A172 (cell line): ENCODE results near the gene ZEB2. TPM values are rescaled to one million over a fixed set of nuclear protein-coding genes. Genes with fewer than 3 reads are reported as not detected.

Source experiments
- DNase-seq: peaks from one replicate; pipeline ENCODE4 v3.0.0-alpha.2; 2015; ENCODE audit warnings: low spot score
- total RNA-seq: library from RNA; depleted of rRNA; stranded (reverse); fragments of >200 nt; shearing (Covaris generic); gene quantifications from 2 replicates; pipeline ENCODE4 v1.2.3, GENCODE V29; 2014; rRNA removed

ZEB2 gene
- total RNA-seq: 20.2 and 35.0 TPM in 2 replicates

DNA sequence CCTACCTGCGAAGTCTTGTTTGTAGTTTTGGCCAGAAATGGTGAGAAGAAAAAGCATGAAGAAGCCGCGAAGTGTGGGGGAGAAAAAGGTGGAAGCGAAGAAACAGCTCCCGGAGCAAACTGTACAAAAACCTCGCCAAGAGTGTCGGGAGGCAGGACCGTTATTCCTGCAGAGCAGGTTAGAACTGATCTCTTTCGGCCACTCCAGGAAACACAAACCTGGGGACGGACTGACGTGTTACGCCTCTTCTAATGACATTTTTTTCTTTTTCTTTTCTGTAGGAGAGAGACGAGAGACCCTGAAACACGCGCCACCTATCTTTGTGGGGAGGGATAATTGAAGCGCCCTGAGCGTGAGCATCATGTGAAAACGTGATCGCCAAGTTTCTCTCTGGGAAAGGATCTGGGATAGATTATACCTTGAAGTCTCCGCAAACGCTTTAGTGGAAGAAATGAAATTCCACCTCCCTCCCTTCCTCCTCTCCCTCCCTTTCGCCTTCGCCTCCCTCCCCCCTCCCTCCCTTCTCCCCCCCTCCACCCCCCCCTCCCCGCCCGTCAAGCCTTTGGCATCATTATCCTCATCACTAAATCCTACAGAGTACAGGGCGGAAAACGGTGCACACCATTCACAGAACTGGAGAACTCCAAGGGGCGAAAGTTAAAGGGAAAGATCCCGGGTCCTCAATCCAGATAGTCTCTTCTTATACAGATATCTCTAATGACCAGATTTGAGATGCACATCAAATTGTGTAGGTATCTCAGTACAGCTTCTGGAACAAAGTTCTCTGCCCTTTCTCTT, at the start of gene ZEB2:
TSS of gene ZEB2 (minus strand) at position 186 of the 798 bp plus-strand sequence. CDS start 2,769 bp downstream, outside the sequence.
- DNase-seq: peak; percentile 65

DNA sequence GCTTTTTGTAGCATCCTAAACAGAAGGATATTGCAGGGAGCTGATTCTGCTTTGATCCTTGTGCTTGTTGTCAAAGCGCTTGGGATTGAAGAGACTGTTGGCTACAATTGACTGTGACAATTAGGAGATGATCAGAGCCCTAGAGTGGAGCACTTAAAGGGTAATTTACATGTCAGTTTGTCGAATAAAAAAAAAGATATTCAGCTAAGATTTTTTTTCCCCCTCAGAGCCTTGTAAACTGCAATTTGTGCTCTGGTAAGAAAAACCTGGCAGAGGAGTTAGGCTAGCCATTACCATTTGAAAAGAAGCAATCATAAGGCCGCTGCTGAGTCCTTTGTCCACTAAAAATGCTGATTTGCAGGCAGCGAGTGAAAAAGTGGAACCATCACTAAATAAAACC, 47.8 kb upstream of the ZEB2 start:
- no peak for DNase-seq

DNA sequence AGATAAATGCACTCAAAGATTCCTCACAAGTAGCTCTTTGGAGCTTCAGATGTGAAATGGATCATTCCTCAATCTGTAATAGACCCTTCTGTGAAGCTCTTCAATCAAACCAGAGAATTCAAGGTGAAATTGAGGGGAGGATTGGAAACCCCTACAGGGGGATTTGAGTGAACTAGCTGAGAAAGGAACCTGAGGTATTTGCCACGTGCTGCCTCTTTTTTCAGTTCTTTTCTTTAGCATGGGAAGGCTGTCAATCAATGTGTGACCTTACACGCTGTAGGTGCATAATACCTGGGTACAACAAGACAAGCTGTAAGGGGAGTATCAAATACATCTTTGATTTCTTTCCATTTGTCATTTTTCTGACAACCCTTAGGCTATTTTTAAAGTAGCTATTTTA, 46.5 kb upstream of the ZEB2 start:
- DNase-seq: no peak

DNA sequence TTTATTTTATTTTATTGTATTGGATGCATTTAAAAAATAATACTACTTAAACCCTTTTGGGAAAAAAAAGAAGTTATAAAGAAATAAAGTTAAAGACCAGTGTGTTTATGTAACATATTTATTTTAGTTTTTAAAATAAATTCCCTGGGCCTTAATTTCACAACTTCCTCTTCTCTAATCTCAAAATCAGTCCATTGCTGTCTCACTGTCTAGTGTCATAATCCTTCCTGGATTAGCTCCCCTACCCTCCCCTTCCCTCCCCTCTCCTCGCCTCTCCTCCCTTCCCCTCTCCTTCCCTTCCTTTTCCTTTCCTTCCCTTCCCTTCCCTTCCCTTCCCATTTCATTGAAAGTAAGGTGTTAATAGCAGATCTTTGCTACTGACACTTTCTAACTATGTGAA, 40.3 kb upstream of the ZEB2 start:
- DNase-seq: no peak

DNA sequence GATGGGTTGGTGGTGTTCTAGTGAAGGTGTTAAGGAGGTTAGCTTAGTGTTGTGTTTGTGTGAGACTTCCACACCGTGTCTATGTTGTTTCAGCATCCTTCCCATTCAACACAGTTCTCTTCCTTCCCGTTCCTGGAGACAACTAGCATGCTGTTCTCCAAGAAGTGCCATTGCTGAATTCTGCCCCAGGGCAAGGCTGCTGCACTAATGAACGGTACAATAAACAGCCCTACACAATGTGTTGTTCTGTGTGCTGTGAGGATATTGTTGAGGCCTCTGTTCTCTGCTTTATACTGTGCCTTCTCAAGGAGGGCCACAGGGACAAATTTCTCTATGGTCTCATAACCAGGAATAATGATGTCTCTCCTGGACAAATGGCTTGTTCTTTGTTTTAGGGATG, 39.8 kb upstream of the ZEB2 start:
- no peak for DNase-seq

DNA sequence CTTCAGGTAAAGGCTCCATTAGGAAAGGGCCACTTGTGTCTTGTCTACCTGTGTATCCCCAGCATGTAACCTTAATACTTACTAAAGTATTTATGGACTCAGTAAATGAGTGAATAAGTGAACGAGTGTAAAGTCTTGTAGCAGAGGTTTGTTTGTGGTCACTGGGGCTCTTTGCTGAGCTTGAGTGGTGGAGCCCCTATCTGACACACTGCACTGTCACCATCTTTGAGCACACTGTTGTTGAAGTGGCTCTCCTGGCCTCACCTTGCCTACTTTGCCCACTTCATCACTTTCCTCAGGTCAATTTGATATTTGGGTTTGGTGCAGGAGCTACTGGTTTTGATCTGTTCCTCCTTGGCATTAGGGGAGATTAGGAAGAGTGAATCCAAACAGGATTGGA, 39.3 kb upstream of the ZEB2 start:
- no peak for DNase-seq

DNA sequence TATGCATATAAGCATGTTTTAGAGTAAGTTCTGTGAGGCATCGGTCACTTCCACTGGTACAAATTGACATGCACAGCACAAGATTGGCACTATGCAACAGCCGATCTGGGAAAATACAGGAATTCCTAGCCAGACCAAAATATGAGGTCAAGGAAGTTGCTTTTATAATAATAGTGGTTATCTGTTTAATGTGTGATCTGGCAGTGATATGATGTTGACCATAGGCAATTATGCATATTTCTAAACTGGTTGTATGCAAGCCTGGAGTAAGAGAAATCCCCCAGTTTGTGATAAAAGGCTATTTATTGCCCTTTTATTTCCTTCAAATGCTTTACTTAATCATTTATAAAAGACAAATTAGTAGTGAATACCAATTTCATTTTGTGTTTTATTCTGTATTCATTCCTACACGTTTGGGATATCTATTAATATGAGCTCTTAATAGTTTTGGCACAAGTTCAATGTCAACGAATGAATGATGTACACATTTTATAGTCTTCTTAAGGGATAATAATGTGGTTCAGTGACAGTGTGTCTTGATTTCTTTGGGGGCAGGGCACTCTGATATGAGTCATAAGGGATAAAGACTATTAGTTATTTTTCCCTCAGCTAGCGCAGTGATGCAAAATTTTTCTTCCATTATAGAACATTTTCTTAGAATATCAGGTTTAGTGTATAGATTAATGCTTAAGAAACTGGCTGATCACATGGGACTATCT, 34.7 kb upstream of the ZEB2 start:
- DNase-seq: peak; percentile 12

DNA sequence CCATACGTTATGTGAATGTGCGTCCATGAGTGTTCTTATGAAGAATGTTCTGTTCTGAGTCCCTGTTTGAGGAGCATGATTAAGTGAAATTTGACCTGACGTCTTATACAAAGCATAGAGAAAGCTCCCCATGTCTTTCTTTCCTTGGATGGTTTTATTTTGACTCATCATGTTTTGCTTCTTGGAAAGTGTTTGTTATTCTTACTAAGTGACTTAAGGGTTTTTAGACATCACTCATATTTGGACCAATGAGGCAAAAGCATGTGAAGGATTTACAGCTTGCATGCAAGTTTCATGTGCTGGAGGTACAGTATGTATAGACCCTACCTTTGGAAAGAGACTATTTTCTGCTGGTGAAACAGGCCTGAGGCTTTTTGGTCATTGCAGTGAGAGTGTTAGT, 33.5 kb upstream of the ZEB2 start:
- DNase-seq: peak; percentile 78

DNA sequence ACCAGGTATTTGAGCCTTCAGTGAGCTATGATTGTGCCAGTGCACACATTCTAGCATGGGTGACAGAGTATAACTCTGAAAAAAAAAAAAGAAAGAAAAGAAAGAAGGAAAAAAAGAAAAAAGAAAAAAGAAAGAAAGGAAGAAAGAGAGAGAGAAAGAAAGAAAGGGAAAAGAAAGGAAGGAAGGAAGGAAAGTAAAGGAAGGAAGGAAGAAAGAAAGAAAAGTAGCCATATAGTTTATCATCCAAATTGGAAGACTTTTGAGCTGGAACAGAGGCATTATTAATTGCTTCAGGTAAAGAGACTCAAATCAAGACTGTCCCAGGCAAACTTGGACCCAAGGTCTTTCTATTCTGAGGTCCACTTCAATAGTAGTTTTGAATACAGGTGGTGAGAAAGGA, 32.9 kb upstream of the ZEB2 start:
- DNase-seq: no peak

DNA sequence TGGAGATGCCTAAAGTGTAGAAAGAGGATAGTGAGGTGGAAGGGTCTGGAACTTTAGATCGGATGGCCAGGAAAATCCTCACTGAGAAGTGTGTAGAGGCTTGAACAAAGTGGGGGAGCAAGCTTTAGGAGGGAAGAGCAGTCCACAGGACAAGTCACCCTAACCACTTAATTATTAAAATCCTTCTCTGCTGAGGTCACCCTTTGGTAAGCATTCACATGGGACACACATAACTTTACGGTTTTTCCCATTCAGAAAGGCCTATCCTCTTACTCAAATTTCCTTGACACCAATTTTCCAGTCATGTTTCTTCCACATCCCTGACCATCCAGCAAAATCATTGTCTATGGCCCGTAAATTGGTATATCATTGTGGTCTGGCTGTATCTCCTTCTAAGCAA, 31.0 kb upstream of the ZEB2 start:
- peak; percentile 8 for DNase-seq

DNA sequence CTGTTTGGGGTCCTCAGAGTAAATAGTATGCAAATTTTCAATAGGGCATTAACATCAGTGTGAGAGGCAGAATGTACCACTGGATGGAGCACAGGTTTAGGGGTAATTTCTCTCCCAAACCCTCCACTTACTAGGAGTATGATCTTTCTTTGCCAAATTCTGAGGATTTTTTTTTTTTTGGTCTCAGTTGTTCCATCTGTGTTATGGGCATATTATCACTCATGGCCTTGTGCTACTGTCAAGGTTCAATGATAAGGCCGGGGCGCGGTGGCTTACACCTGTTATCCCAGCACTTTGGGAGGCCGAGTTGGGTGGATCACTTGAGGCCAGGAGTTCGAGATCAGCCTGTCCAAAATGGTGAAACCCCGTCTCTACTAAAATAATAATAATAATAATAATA, 30.2 kb upstream of the ZEB2 start:
- DNase-seq: no peak

DNA sequence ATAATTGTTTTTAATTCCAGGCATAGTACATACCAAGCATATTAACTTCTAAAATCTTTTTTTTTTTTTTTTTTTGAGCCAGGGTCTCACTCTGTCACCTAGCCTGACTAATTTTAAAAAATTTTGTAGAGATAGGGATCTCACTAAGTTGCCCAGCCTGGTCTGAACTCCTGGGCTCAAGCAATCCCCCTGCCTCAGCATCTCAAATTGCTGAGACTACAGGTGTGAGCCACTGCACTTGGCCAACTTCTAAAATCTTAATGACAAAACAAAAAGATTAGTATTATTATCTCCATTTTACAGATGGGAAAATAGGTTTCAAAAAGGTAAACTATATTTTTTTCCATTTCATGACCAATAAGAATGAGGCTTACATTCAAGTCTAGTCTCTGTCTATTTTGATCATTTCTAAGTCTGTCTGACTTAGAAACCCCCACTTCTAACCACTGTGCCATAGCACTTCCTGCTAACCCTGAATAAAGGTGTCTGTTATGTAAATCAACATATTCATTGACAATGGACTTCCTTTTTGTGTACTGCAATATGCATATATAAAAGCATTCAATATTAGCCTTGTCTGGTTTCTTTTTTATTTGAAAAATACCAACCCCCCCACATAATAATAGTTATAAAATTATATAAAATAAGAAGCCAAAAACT, 28.7 kb upstream of the ZEB2 start:
- DNase-seq: no peak

DNA sequence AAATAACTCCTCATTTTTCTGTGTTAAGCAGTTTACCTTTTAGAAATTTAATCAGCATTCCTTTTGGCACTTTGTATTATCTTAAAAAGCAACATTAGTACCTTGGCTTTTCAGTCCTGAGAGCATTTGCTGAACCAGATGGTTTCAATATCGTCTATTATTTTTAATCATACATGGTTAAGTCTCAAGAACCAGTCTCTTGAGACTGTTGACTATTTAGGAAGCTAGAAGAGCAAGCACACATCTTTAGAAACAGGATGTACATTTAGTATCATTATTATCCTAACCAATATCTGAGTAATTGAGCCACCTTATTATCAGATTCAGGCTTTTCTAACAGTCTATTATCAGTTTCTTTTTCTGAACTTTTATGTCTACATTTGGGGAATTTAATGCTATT, 28.2 kb upstream of the ZEB2 start:
- no peak for DNase-seq

DNA sequence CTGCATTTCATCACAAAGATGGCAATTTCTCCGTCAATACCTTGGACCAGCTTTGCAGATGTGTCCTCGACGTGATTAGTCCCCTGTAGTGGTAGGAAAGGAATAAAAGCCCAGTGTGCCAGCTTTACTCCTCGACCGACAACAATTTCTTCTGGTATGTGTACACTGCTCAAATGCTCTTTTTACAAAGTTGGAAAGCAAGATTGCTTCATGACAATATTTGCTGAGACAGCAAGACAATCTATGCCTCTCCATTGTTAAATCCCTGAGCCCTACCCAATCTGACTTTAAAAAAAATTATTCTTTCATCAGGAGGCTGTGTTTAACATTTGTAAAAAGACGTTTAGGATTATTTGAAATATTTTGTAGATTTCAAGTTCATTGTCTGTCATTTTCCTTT, 27.6 kb upstream of the ZEB2 start:
- no peak for DNase-seq

DNA sequence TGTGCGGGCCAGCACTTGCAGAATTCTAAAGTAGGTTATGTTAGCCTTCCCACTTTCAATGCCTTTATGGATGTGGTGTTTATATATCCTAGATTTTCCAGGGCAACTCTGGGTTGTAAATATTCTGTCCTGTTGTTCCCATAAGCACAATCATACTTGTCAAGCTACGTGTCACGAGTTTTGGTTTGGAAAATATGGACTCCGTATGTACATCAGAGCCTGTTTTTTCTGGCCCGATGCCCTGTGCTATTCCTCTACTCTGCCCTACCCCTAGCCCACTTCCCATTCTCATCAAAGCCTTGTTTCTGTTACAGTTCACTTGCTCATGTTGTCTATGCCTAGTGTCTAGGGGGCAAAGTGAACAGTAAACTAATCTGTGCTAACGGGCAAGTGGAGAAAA, 27.0 kb upstream of the ZEB2 start:
- no peak for DNase-seq

DNA sequence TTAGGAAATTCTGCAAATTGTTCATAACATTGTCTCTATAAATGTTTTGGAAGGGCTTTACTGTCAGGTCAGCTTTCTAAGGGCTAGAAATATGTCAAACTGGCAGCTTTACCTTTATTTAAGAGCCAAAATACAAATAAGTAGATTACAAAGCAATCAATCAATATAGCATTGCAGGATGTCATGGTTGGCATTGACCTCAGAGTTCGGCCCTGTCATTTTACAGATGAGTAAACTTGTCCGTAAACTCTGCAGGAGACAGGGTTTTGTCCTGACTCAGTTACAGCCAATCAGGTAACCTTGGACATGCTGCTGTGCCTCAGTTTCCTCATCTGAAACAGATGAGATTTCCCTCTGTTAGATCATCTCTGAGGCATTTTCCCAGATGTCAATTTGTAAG, 25.9 kb upstream of the ZEB2 start:
- DNase-seq: no peak

DNA sequence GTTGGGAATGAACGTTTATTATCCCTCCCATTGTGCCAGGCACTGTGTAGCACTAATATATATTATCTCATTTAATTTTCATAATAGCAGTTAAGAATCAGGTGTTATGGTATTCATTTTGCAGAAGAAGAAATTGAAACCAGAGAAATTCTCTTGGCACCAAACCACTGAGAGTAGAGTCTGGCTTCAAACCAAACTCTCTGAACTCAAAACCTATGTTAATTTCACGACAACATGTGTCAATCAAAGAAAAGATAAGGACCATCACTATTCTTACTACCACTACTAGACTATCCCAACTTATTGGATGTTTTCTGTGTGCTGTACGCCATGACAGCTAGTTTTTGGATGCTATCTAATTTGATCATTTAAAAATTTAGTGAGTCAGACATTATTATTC, 24.1 kb upstream of the ZEB2 start:
- no peak for DNase-seq

DNA sequence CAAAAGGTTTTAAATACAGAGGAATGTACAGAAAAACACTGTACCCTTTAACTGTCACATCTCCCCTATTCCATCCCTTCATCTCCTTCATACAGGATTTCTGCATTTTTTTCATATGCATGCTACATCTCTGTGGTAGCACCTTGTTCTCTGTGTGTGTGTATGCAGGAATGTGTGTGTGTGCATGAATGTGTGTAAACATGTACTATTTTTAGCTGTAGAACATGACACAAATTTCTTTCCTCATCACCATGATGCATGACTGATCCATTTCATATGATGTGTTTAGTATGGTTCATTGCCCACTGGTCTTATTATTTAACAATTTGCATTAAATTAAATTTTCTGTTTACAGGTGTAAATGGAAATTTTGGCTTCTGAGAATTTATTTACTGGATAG, 21.5 kb upstream of the ZEB2 start:
- no peak for DNase-seq

DNA sequence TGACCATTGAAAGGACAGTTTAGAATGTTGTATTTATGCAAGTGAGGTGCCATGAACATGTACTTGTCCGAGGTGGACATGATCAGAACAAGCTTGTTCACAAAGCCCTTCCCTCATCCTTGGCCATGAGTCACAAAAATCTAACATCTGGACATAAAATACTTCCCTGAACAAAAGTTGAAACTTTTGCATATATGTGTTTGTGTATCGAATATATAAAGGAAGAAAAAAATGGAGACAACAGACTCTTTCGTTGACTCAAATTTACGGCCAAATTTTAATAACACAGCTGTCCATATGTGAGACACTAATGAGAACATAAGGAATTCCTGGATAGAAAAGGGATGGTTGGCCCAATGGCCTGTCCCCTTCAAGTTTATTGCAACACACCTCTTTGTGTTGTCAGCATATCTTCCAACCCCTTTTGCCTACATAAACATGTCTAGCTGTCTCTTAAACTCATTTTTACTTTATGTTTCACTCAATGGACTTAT, 19.4 kb upstream of the ZEB2 start:
- no peak for DNase-seq

DNA sequence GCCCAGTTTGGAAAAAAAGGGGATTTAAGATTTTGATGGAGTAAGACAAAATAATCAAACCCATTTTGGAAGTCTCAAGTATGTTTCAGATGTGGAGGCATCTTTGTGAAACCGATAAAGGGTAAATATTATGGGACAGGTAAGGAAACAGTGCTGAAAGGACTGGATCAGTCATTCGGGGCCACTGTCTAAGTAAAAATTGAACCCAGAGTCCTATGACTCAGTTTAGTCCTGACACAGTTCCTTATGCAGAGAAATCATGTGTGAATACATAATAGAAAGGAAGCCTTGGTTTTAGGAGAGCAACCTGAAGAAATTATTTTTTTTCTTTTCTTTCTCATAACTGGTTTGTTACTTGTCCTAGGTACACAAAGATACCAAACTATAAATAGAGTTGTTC, 15.4 kb upstream of the ZEB2 start:
- DNase-seq: no peak

DNA sequence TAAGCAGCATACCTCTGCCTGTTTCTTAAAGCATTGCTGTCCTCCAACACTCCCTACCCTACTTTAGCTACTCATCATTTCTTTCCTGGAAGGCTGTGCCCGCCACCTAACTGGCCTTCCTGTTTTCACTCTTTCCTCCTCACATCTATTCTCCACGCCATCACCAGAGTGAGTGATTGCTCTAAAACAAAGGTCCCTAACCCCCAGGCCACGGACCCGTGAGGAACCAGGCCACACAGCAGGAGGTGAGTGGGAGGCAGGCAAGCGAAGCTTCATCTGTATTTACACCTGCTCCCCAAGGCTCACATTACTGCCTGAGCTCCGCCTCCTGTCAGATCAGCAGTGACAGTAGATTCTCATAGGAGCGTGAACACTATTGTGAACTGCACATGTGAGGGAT, 13.3 kb upstream of the ZEB2 start:
- no peak for DNase-seq

DNA sequence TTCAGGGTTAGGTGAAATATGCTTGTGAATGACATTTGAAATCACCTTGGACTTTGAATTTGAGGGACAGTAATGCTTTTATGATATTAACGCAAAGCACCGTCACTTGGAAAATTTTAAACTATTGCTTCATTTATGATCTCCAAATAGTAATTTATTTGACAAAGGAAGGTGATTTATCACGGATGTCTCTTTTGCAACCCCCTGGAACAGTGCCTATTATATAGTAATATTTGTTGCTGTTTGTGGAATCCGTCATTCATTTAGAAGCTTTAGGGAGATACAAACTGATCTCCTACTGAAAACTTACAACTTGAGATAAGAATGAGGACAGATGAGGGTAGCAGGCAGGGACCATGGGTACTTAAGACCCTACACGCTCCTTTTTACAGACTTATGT, 10.7 kb upstream of the ZEB2 start:
- no peak for DNase-seq

DNA sequence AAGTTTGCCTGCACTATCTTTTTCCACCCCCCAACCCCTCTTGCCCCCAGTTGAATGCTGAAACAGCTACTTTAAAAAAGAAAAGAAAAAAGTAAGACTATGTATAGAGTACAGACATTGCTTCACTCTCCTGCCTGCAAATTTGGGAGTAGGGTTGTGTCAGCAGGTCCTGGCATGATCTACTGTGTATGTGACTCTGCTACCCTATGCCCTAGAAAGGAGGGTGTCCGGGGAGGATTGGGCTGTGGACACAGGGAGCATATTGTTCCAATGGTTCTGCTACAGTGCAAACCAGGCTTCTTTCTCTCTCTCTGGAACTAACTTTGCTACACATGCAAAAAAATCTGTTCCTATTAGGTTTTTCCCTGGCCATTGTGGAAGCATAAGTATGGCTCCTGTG, 9.9 kb upstream of the ZEB2 start:
- DNase-seq: no peak
